PC-9 (cell line): Measurements from ENCODE around the gene ARSD.
"Not testable (repeated sequence)": the region's sequence is repeated elsewhere in the genome, so short reads cannot be mapped to it uniquely, and the experiment has no call there.

ENCODE experiments used
- EZH2 ChIP-seq: fragments of 200-600 bp; sonication (generic); IDR thresholded peaks from 2 replicates; pipeline ENCODE4 v1.8.0; 2017; ENCODE audit warnings: antibody characterized with exemption, low read depth
- TF ChIP-seq, protein P1 (sequence below): fragments of 200-600 bp; sonication (generic); conservative IDR thresholded peaks from 2 replicates; pipeline ENCODE4 v1.6.1; 2017; ENCODE audit warnings: mixed run types, antibody characterized with exemption, mild to moderate bottlenecking, moderate library complexity

DNA sequence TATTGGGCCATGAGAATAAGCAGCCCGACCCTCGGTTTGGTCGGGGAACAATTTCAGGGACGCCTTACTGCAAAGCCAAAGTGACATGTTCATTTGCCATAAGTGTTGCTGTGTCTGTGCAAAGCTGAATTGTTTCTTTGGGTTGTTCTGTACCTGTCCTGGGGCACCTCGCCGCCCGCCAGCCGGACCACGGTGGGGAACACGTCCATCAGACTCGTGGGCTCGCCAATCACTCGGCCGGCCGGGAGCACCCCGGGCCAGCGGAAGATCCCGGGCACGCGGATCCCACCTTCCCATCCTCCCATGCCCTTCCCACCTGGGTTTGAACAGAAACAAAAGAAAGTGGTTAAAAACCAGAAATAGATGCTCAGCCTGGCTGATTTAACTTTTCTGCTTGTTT is 8.8 kb upstream of the ARSD start:
- TF ChIP-seq, protein P1, sequence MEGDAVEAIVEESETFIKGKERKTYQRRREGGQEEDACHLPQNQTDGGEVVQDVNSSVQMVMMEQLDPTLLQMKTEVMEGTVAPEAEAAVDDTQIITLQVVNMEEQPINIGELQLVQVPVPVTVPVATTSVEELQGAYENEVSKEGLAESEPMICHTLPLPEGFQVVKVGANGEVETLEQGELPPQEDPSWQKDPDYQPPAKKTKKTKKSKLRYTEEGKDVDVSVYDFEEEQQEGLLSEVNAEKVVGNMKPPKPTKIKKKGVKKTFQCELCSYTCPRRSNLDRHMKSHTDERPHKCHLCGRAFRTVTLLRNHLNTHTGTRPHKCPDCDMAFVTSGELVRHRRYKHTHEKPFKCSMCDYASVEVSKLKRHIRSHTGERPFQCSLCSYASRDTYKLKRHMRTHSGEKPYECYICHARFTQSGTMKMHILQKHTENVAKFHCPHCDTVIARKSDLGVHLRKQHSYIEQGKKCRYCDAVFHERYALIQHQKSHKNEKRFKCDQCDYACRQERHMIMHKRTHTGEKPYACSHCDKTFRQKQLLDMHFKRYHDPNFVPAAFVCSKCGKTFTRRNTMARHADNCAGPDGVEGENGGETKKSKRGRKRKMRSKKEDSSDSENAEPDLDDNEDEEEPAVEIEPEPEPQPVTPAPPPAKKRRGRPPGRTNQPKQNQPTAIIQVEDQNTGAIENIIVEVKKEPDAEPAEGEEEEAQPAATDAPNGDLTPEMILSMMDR, result not testable (repeated sequence)
- not testable (repeated sequence) for TF ChIP-seq EZH2
